Heart left ventricle (tissue), 16 donors: ENCODE results near the gene SORL1. TPM values are rescaled to one million over a fixed set of nuclear protein-coding genes. Genes with fewer than 3 reads are reported as not detected.

Experiments
- ATAC-seq, 4 donors: fragments of 200-7000 bp; cut with Tn5 transposase; one replicate each; pipeline ENCODE4 v1.9.1; 2020 to 2022; ENCODE audit warnings: moderate library complexity in 4 of 4, mild to moderate bottlenecking in 3 of 4, moderate number of reproducible peaks in 1 of 4
- DNase-seq, 5 donors: peaks; one replicate each; pipeline ENCODE4 v3.0.0-alpha.2; 2020
- H3K27ac ChIP-seq, 12 donors: fragments of 200-600 bp; sonication (generic) in 4 of 12; one replicate each; pipeline versions ENCODE4 v1.5.0 to v1.8.0; 2016 to 2022; ENCODE audit warnings: mild to moderate bottlenecking in 2 of 12
- H3K27me3 ChIP-seq, 9 donors: fragments of 200-600 bp; sonication (generic) in 2 of 9; one replicate each; pipeline versions ENCODE4 v1.5.1 to v1.8.0; 2016 to 2022; ENCODE audit warnings: mild to moderate bottlenecking in 3 of 9
- H3K36me3 ChIP-seq, 9 donors: fragments of 200-600 bp; sonication (generic) in 2 of 9; one replicate each; pipeline versions ENCODE4 v1.5.0 to v1.8.0; 2018 to 2022; ENCODE audit warnings: mild to moderate bottlenecking in 2 of 9
- H3K4me1 ChIP-seq, 12 donors: fragments of 200-600 bp; sonication (generic) in 4 of 12; one replicate each; pipeline versions ENCODE4 v1.5.0 to v1.8.0; 2016 to 2022; ENCODE audit warnings: mild to moderate bottlenecking in 3 of 12
- H3K4me3 ChIP-seq, 12 donors: fragments of 200-600 bp; sonication (generic) in 4 of 12; one replicate each; pipeline versions ENCODE4 v1.5.0 to v1.8.0; 2017 to 2022; ENCODE audit warnings: mild to moderate bottlenecking in 9 of 12, moderate library complexity in 4 of 12
- H3K9me3 ChIP-seq, 12 donors: fragments of 200-600 bp; sonication (generic) in 4 of 12; one replicate each; pipeline versions ENCODE4 v1.5.0 to v1.8.0; 2016 to 2022; ENCODE audit warnings: mild to moderate bottlenecking in 1 of 12
- POLR2A ChIP-seq, 2 donors: fragments of 450-650 bp; IDR thresholded peaks; one replicate each; pipeline ENCODE4 v1.6.1; 2017; ENCODE audit warnings: antibody characterized with exemption in 2 of 2, mild to moderate bottlenecking in 2 of 2, moderate library complexity in 2 of 2
- WGBS, 4 donors: extraction: QIAGEN DNeasy Blood & Tissue Kit in 2 of 4; methylation state at CpG; one replicate each; pipeline versions ENCODE4 v1.1.5 to v1.1.7; 2013 to 2018; 5-methylcytosine and 5-hydroxymethylcytosine counted together
- intact Hi-C, 10 donors: fragments of 100-400 bp; cut with DNase I; formaldehyde crosslinking; loops; one replicate each; pipeline versions ENCODE4 v1.11.1 to v1.14.2; 2022
- polyA plus RNA-seq, 2 donors: library from polyadenylated mRNA; stranded (reverse); fragments of 200-250 nt; gene quantifications; one replicate each; pipeline ENCODE4 v1.2.3, GENCODE V29; 2013
- total RNA-seq, 9 donors: library from RNA; depleted of rRNA in 2 of 9; stranded (reverse); fragments of >200 nt in 2 of 9; fragmentation: NEBNext Ultra II Directional in 3 of 9; extraction: Animal tissue kit (Norgen Biotek cat#: 25700) in 3 of 9; gene quantifications; one replicate each; pipeline versions ENCODE4 v1.1.0 to v1.2.4, GENCODE V29; 2016 to 2023
- TF ChIP-seq, protein P1 (sequence below), 12 donors: fragments of 200-600 bp; sonication (generic) in 4 of 12; IDR thresholded peaks; one replicate each; pipeline versions ENCODE4 v1.5.0 to v1.8.0; 2018 to 2022; ENCODE audit warnings: antibody characterized with exemption in 12 of 12, mild to moderate bottlenecking in 5 of 12
- donor health status: ischemic (EF 13 %, LVEDD 7.1; RV severe dilation, severe dysfunction).
- donor health status: healthy with polysubstance abuse.
- donor health status: DM: no; HTN: yes; CAD: no.
- donor health status: DM: no; HTN: no; CAD: no.
- donor health status: ischemic (EF 25% LVEDD 6.9; RV normal size, moderate dysfunction).
- donor health status: ischemic (EF 25% LVEDD 5.7; RV mildly dilated, moderate dysfunction).
- donor health status: healthy.
- donor health status: DM: yes; HTN: yes; CAD: no.
- donor health status: ischemic (EF 35%, LVEDD 5.7; RV mildly dilated, moderate dysfunction).
- donor health status: nonischemic (EF 11% LVEDD 7.7; RV severe dilation, severe dysfunction).
- donor health status: DM: yes; HTN: yes; CAD: no.
- donor health status: PGD.
- donor health status: ischemic (EF 29% LVEDD 5.4; RV normal size, mild dysfunction).
- donor health status: nonischemic (EF 23%, LVEDD 6.1; RV moderate dilation, normal function).

The SORL1 gene
- total and polyA plus RNA-seq, 11 donors, result 0.72 to 20.5 (median 5.2) TPM

- H3K36me3 ChIP-seq, result no peaks in the 10 kb centered on the region
- DNase-seq (no peak), ATAC-seq (no peak)
- no peak for TF ChIP-seq POLR2A (IDR thresholded peaks at IDR 0.05)
- TF ChIP-seq, protein P1, sequence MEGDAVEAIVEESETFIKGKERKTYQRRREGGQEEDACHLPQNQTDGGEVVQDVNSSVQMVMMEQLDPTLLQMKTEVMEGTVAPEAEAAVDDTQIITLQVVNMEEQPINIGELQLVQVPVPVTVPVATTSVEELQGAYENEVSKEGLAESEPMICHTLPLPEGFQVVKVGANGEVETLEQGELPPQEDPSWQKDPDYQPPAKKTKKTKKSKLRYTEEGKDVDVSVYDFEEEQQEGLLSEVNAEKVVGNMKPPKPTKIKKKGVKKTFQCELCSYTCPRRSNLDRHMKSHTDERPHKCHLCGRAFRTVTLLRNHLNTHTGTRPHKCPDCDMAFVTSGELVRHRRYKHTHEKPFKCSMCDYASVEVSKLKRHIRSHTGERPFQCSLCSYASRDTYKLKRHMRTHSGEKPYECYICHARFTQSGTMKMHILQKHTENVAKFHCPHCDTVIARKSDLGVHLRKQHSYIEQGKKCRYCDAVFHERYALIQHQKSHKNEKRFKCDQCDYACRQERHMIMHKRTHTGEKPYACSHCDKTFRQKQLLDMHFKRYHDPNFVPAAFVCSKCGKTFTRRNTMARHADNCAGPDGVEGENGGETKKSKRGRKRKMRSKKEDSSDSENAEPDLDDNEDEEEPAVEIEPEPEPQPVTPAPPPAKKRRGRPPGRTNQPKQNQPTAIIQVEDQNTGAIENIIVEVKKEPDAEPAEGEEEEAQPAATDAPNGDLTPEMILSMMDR (IDR thresholded peaks at IDR 0.05), result no peak
- H3K4me1 ChIP-seq, result peaks cover 0 to 55% (median 20%) of the 10 kb centered on the region in 12 donors
- H3K27ac ChIP-seq, result peak overlapping the region in 3 of 12 donors; percentile 10 to 78 (median 44)
- whole genome bisulfite sequencing, 4 donors, result 86 to 93% (median 90%) methylated on average over 6 of the region's 6 CpGs
- H3K27me3 ChIP-seq, result no peaks in the 10 kb centered on the region
- intact Hi-C loops, result loop anchor here in 1 of 10 donors (5.0 kb wide), 1 partner anchor 68 kb away; no protein-coding TSS in a partner anchor
- H3K9me3 ChIP-seq, result no peaks in the 10 kb centered on the region
- no peak overlapping the region for H3K4me3 ChIP-seq
Measured at GRCh38 chr11:121463689-121464335, 11.7 kb downstream of the SORL1 start.

DNA sequence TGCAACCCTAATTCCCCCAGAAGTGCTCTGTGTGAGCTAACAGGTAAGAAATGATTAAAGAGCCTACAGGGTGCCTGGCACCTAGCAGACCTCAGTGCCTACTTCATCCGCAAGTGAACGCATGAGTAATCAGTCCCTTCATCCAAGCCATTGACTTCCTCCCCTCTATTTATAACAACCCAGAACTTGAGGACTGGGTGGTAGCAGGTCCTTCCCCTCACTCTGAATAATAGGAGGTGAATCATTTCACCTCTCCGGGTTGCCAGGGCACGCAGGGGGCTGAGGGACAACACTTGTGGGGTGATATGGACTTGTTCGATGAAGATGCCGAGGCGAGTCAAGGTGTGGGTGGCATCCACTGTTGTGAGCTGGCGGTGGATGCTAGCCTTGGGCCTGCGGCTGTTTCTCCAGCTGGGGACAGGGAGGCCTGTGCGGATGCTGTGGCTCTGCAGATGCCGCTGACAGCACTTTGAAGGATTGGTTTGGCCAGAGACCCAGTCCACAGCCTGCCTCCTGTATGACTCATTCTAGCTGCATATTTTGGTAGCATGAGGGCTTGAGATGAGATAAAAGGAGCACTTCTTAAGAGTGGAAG, 12.3 kb downstream of the SORL1 start:
- WGBS, 4 donors, result 41 to 48% (median 44%) methylated on average over 11 of the region's 11 CpGs
- peaks cover 0 to 57% (median 20%) of the 10 kb centered on the region in 12 donors for H3K4me1 ChIP-seq
- H3K27ac ChIP-seq, result peak overlapping the region in 6 of 12 donors; percentile 9 to 78 (median 20)
- H3K9me3 ChIP-seq, result no peaks in the 10 kb centered on the region
- ATAC-seq (peak; percentile 89 to 93 (median 92)), DNase-seq (peak; percentile 63 to 87 (median 72))
- no peaks in the 10 kb centered on the region for H3K27me3 ChIP-seq
- intact Hi-C loops, result loop anchor here in 1 of 10 donors (5.0 kb wide), 1 partner anchor 68 kb away; no protein-coding TSS in a partner anchor
- H3K36me3 ChIP-seq, result no peaks in the 10 kb centered on the region
- H3K4me3 ChIP-seq, result peak overlapping the region in 1 of 12 donors; percentile 7
- TF ChIP-seq, protein P1 (IDR thresholded peaks at IDR 0.05), result no peak
- TF ChIP-seq POLR2A (IDR thresholded peaks at IDR 0.05), result no peak

- 65 to 80% (median 75%) methylated on average over 8 of the region's 8 CpGs for WGBS, 4 donors
- peaks cover 0 to 59% (median 20%) of the 10 kb centered on the region in 12 donors for H3K4me1 ChIP-seq
Measured at GRCh38 chr11:121465709-121466062, 13.6 kb downstream of the SORL1 start.

More at GRCh38 chr11:121465709-121466062, 13.6 kb downstream of the SORL1 start:
- intact Hi-C loops, result no loop called here
- H3K27ac ChIP-seq, result peak overlapping the region in 3 of 12 donors; percentile 29 to 78 (median 60)
- TF ChIP-seq, protein P1 (IDR thresholded peaks at IDR 0.05), result no peak
- no peak for TF ChIP-seq POLR2A (IDR thresholded peaks at IDR 0.05)
- DNase-seq (no peak), ATAC-seq (no peak)
- no peaks in the 10 kb centered on the region for H3K36me3 ChIP-seq
- H3K27me3 ChIP-seq, result no peaks in the 10 kb centered on the region
- H3K9me3 ChIP-seq, result no peaks in the 10 kb centered on the region
- no peak overlapping the region for H3K4me3 ChIP-seq
